Measurements from ENCODE around the gene SMIM20.

DNA sequence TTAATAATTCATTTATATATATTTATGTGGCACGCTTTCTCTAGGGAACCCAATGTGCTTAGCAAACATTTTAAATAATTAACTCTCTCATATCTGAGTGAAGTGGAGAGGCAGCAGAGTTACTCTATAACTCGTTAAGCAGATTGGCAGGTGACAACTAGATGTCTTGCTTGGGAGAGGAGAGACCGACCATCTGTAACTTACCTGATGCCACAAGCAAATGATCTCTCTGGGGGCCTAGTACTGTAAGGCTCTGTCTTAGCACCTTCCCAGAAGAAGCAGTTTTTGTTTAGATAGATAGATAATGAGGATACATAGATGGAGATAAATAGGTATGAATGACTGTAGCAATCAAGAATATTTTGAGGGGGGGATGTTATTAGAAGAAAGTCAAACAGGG, 39.4 kb upstream of the SMIM20 start:
- TF ChIP-seq, protein P1, sequence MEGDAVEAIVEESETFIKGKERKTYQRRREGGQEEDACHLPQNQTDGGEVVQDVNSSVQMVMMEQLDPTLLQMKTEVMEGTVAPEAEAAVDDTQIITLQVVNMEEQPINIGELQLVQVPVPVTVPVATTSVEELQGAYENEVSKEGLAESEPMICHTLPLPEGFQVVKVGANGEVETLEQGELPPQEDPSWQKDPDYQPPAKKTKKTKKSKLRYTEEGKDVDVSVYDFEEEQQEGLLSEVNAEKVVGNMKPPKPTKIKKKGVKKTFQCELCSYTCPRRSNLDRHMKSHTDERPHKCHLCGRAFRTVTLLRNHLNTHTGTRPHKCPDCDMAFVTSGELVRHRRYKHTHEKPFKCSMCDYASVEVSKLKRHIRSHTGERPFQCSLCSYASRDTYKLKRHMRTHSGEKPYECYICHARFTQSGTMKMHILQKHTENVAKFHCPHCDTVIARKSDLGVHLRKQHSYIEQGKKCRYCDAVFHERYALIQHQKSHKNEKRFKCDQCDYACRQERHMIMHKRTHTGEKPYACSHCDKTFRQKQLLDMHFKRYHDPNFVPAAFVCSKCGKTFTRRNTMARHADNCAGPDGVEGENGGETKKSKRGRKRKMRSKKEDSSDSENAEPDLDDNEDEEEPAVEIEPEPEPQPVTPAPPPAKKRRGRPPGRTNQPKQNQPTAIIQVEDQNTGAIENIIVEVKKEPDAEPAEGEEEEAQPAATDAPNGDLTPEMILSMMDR (IDR thresholded peaks at IDR 0.05), result no peak
- no peak for TF ChIP-seq EZH2phosphoT487 (IDR thresholded peaks at IDR 0.05)
- TF ChIP-seq EZH2 (IDR thresholded peaks at IDR 0.05), result no peak
